ENCODE results near the gene TMEM231. TPM values are rescaled to one million over a fixed set of nuclear protein-coding genes. Genes with fewer than 3 reads are reported as not detected.
"Not testable (repeated sequence)": the region's sequence is repeated elsewhere in the genome, so short reads cannot be mapped to it uniquely, and the experiment has no call there.

Gene TMEM231
- total RNA-seq, 1 donor from 2014 or later, result 59.9 TPM

GRCh38 chr16:75526032-75526790 is 29.8 kb downstream of the TMEM231 start:
- H3K36me3 ChIP-seq, result no peaks in the 10 kb centered on the region
- intact Hi-C loops (cut with DNase I), result no loop called here
- H3K4me3 ChIP-seq, result no peak overlapping the region
- DNase-seq (ENCODE audit: low spot score in 2 of 2), result no peak
- TF ChIP-seq CTCF (IDR thresholded peaks at IDR 0.05), result no peak
- no peaks in the 10 kb centered on the region for H3K4me1 ChIP-seq
- H3K27ac ChIP-seq, result no peak overlapping the region
- no peaks in the 10 kb centered on the region for H3K9me3 ChIP-seq
- H3K27me3 ChIP-seq, result no peaks in the 10 kb centered on the region

GRCh38 chr16:75519175-75519574 is 36.9 kb downstream of the TMEM231 start:
- intact Hi-C loops (cut with DNase I), result no loop called here
- DNase-seq (ENCODE audit: low spot score in 2 of 2), result no peak
- no peak overlapping the region for H3K4me3 ChIP-seq
- TF ChIP-seq CTCF (IDR thresholded peaks at IDR 0.05), result no peak
- peaks cover 0 to 3% of the 10 kb centered on the region in 2 donors for H3K4me1 ChIP-seq
- no peak overlapping the region for H3K27ac ChIP-seq
- no peaks in the 10 kb centered on the region for H3K9me3 ChIP-seq
- no peaks in the 10 kb centered on the region for H3K36me3 ChIP-seq
- no peaks in the 10 kb centered on the region for H3K27me3 ChIP-seq

- not testable (repeated sequence) for H3K36me3 ChIP-seq; H3K9me3 ChIP-seq; DNase-seq (ENCODE audit: low spot score in 2 of 2); H3K4me1 ChIP-seq; H3K27me3 ChIP-seq
- Histone ChIP-seq H3K4me3 (peak overlapping the region; percentile 82 to 100), H3K27ac (peak overlapping the region; percentile 93 to 98)
- intact Hi-C loops (cut with DNase I), result loop anchor here (2.0 kb wide), 3 partner anchors 22 to 74 kb away; partner anchors contain the start of genes CHST6 and GABARAPL2
Measured at GRCh38 chr16:75516189-75516966, 39.7 kb downstream of the TMEM231 start.

- no peaks in the 10 kb centered on the region for H3K36me3 ChIP-seq
- TF ChIP-seq CTCF (IDR thresholded peaks at IDR 0.05), result no peak
- intact Hi-C loops (cut with DNase I), result no loop called here
- H3K27me3 ChIP-seq, result no peaks in the 10 kb centered on the region
- H3K4me1 ChIP-seq, result peaks cover 0 to 3% of the 10 kb centered on the region in 2 donors
- no peaks in the 10 kb centered on the region for H3K9me3 ChIP-seq
- no peak for DNase-seq (ENCODE audit: low spot score in 2 of 2)
- no peak overlapping the region for H3K4me3 ChIP-seq
- H3K27ac ChIP-seq, result no peak overlapping the region
Measured at GRCh38 chr16:75514296-75514695, 41.8 kb downstream of the TMEM231 start.

- H3K4me1 ChIP-seq, result peaks cover under 1 to 5% of the 10 kb centered on the region in 2 donors
- no peaks in the 10 kb centered on the region for H3K9me3 ChIP-seq
- H3K27me3 ChIP-seq, result no peaks in the 10 kb centered on the region
- no peak overlapping the region for H3K4me3 ChIP-seq
- no peak overlapping the region for H3K27ac ChIP-seq
- intact Hi-C loops (cut with DNase I), result no loop called here
- DNase-seq (ENCODE audit: low spot score in 2 of 2), result peak in 1 of 2 donors; percentile 72
- no peak for TF ChIP-seq CTCF (IDR thresholded peaks at IDR 0.05)
- H3K36me3 ChIP-seq, result no peaks in the 10 kb centered on the region
Measured at GRCh38 chr16:75506574-75506973, 49.5 kb downstream of the TMEM231 start.

GRCh38 chr16:75506107-75506506 is 49.9 kb downstream of the TMEM231 start:
- H3K27ac ChIP-seq, result no peak overlapping the region
- H3K27me3 ChIP-seq, result no peaks in the 10 kb centered on the region
- no peaks in the 10 kb centered on the region for H3K9me3 ChIP-seq

More at GRCh38 chr16:75506107-75506506, 49.9 kb downstream of the TMEM231 start:
- Histone ChIP-seq H3K4me1 (peaks cover 4 to 7% of the 10 kb centered on the region in 2 donors), H3K36me3 (no peaks in the 10 kb centered on the region), H3K4me3 (no peak overlapping the region)
- intact Hi-C loops (cut with DNase I), result no loop called here
- DNase-seq (ENCODE audit: low spot score in 2 of 2), result no peak
- TF ChIP-seq CTCF (IDR thresholded peaks at IDR 0.05), result no peak
